ENCODE results near the gene HDHD2.

DNA sequence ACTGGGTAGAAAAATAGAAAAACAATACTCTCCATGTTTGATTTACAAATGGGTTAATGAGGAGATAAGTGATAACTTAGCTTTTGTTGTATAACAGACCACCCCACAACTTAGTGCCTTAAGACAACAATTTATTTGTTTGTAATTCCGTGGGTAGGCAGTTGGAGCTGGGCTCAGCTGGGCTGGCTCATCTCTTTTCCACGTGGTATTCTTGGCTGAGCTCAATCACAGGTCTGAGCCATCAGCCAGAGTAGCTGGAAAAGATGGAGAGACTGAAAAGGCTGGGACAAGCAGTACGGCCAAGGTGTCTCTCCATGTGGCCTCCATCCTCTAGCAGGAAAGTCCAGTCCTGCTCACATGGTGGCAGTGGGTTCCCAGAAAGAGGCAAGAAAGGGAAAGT, 82.7 kb downstream of the HDHD2 start:
- TF ChIP-seq, protein P1, sequence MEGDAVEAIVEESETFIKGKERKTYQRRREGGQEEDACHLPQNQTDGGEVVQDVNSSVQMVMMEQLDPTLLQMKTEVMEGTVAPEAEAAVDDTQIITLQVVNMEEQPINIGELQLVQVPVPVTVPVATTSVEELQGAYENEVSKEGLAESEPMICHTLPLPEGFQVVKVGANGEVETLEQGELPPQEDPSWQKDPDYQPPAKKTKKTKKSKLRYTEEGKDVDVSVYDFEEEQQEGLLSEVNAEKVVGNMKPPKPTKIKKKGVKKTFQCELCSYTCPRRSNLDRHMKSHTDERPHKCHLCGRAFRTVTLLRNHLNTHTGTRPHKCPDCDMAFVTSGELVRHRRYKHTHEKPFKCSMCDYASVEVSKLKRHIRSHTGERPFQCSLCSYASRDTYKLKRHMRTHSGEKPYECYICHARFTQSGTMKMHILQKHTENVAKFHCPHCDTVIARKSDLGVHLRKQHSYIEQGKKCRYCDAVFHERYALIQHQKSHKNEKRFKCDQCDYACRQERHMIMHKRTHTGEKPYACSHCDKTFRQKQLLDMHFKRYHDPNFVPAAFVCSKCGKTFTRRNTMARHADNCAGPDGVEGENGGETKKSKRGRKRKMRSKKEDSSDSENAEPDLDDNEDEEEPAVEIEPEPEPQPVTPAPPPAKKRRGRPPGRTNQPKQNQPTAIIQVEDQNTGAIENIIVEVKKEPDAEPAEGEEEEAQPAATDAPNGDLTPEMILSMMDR (IDR thresholded peaks at IDR 0.05 in 4 of 5, conservative IDR thresholded peaks at IDR 0.05 in 1 of 5): no peak
- no peak for TF ChIP-seq POLR2A (IDR thresholded peaks at IDR 0.05)

All from gastrocnemius medialis (tissue), 4 donors.